SH-SY5Y (cell line): Measurements from ENCODE around the gene SPATA17.

Experiments
- GATA2 ChIP-seq: IDR thresholded peaks from 2 replicates; pipeline ENCODE4 v1.6.1; 2011; ENCODE audit warnings: mild to moderate bottlenecking, low read depth, low read length
- GATA3 ChIP-seq: IDR thresholded peaks from 2 replicates; pipeline ENCODE4 v1.6.1; 2011; ENCODE audit warnings: low read depth, mild to moderate bottlenecking, low read length, moderate library complexity

DNA sequence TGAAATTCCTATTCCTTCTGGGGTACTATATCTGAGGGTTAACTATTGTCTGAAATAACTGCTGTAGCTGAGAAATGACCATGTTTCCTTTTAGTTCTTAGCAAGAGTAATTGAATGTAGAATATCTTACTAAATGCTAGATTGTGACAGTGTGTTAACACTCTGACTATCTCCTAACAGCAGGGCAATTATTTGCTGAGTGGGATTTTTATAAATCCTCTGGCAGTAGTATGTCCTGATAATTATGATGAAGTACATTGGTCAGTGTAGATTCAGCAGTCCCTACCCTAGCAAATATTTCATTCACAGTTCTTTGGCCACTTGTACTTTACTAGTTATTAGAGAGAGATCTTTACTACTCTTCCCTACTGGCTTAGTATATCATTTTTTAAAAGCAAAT, 138.6 kb downstream of the SPATA17 start:
- TF ChIP-seq GATA3 (no peak), GATA2 (no peak)
